HL-60 (cell line): ENCODE results near the gene AMER2.

Experiments
- DNase-seq, 2 experiments: peaks; one replicate each; pipeline ENCODE4 v3.0.0-alpha.2; 2010 to 2020; ENCODE audit warnings: low read depth in 1 of 2, low spot score in 1 of 2
- H3K27ac ChIP-seq: fragments of 250-450 bp; sonication (Bioruptor Pico); replicated peaks from 2 replicates; pipeline ENCODE4 v1.5.1; 2020; ENCODE audit warnings: mild to moderate bottlenecking, moderate library complexity
- H3K27me3 ChIP-seq: fragments of 250-450 bp; sonication (Bioruptor Pico); 2 replicates; pipeline ENCODE4 v1.5.1; 2021; ENCODE audit warnings: mild to moderate bottlenecking, moderate library complexity; ENCODE audit not compliant: insufficient read depth, poor library complexity, severe bottlenecking
- H3K4me3 ChIP-seq: replicated peaks from 2 replicates; pipeline ENCODE4 v1.5.1; 2011; ENCODE audit warnings: mild to moderate bottlenecking, control low read depth, low read length; ENCODE audit not compliant: insufficient read depth
- GABPA ChIP-seq: IDR thresholded peaks from 2 replicates; pipeline ENCODE4 v1.6.1; 2012; ENCODE audit warnings: low read depth
- POLR2AphosphoS5 ChIP-seq: IDR thresholded peaks from 2 replicates; pipeline ENCODE4 v1.6.1; 2012; ENCODE audit warnings: low read depth
- SPI1 ChIP-seq: IDR thresholded peaks from 2 replicates; pipeline ENCODE4 v1.6.1; 2012; ENCODE audit warnings: low read depth, mild to moderate bottlenecking, borderline replicate concordance
- TF ChIP-seq, protein P1 (sequence below): IDR thresholded peaks from one replicate; pipeline ENCODE4 v1.5.1; 2011; ENCODE audit warnings: low read length, control low read depth, inconsistent platforms; ENCODE audit not compliant: insufficient read depth
- TF ChIP-seq, protein P2 (sequence below): IDR thresholded peaks from 2 replicates; pipeline ENCODE4 v1.6.1; 2012; ENCODE audit warnings: low read depth; ENCODE audit not compliant: insufficient replicate concordance

Gene AMER2

GRCh38 chr13:25215253-25215575 is 43.1 kb upstream of the AMER2 start:
- Histone ChIP-seq H3K27me3 (no peaks in the 10 kb centered on the region), H3K27ac (no peak overlapping the region), H3K4me3 (no peak overlapping the region)
- TF ChIP-seq SPI1 (no peak), POLR2AphosphoS5 (no peak), GABPA (no peak)
- TF ChIP-seq, protein P1, sequence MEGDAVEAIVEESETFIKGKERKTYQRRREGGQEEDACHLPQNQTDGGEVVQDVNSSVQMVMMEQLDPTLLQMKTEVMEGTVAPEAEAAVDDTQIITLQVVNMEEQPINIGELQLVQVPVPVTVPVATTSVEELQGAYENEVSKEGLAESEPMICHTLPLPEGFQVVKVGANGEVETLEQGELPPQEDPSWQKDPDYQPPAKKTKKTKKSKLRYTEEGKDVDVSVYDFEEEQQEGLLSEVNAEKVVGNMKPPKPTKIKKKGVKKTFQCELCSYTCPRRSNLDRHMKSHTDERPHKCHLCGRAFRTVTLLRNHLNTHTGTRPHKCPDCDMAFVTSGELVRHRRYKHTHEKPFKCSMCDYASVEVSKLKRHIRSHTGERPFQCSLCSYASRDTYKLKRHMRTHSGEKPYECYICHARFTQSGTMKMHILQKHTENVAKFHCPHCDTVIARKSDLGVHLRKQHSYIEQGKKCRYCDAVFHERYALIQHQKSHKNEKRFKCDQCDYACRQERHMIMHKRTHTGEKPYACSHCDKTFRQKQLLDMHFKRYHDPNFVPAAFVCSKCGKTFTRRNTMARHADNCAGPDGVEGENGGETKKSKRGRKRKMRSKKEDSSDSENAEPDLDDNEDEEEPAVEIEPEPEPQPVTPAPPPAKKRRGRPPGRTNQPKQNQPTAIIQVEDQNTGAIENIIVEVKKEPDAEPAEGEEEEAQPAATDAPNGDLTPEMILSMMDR, result no peak
- TF ChIP-seq, protein P2, sequence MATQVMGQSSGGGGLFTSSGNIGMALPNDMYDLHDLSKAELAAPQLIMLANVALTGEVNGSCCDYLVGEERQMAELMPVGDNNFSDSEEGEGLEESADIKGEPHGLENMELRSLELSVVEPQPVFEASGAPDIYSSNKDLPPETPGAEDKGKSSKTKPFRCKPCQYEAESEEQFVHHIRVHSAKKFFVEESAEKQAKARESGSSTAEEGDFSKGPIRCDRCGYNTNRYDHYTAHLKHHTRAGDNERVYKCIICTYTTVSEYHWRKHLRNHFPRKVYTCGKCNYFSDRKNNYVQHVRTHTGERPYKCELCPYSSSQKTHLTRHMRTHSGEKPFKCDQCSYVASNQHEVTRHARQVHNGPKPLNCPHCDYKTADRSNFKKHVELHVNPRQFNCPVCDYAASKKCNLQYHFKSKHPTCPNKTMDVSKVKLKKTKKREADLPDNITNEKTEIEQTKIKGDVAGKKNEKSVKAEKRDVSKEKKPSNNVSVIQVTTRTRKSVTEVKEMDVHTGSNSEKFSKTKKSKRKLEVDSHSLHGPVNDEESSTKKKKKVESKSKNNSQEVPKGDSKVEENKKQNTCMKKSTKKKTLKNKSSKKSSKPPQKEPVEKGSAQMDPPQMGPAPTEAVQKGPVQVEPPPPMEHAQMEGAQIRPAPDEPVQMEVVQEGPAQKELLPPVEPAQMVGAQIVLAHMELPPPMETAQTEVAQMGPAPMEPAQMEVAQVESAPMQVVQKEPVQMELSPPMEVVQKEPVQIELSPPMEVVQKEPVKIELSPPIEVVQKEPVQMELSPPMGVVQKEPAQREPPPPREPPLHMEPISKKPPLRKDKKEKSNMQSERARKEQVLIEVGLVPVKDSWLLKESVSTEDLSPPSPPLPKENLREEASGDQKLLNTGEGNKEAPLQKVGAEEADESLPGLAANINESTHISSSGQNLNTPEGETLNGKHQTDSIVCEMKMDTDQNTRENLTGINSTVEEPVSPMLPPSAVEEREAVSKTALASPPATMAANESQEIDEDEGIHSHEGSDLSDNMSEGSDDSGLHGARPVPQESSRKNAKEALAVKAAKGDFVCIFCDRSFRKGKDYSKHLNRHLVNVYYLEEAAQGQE, result no peak
- DNase-seq, result no peak

GRCh38 chr13:25214491-25215252 is 42.6 kb upstream of the AMER2 start:
- Histone ChIP-seq H3K27me3 (peaks cover 3% of the 10 kb centered on the region), H3K4me3 (no peak overlapping the region), H3K27ac (no peak overlapping the region)
- no peak for DNase-seq
- TF ChIP-seq, protein P1, result no peak
- TF ChIP-seq GABPA, result no peak
- no peak for TF ChIP-seq SPI1
- TF ChIP-seq POLR2AphosphoS5, result no peak
- TF ChIP-seq, protein P2, result no peak

- H3K4me3 ChIP-seq, result no peak overlapping the region
- no peak overlapping the region for H3K27ac ChIP-seq
- TF ChIP-seq, protein P1, result no peak
- TF ChIP-seq SPI1 (no peak), POLR2AphosphoS5 (no peak), GABPA (no peak)
- TF ChIP-seq, protein P2, result no peak
- DNase-seq, result no peak
- H3K27me3 ChIP-seq, result peaks cover 3% of the 10 kb centered on the region
Observed at GRCh38 chr13:25213715-25214114, 41.6 kb upstream of the AMER2 start.
